Measurements from ENCODE around the gene FDXACB1. TPM values are rescaled to one million over a fixed set of nuclear protein-coding genes. Genes with fewer than 3 reads are reported as not detected.

FDXACB1 gene
- total and polyA plus RNA-seq, 7 donors, result 0.54 to 2.1 (median 1.2) TPM

- WGBS, 2 donors, result 14 to 40% methylated on average over 6 of the region's 6 CpGs
- H3K27ac ChIP-seq, result peak overlapping the region; percentile 89 to 97 (median 92)
- H3K4me3 ChIP-seq, result peak overlapping the region; percentile 44 to 65 (median 58)
- H3K36me3 ChIP-seq, result peaks cover 0 to 18% (median 0%) of the 10 kb centered on the region in 4 donors
- no peak for DNase-seq
- no peaks in the 10 kb centered on the region for H3K27me3 ChIP-seq
- intact Hi-C loops (cut with DNase I), result loop anchor here (1.0 to 5.0 kb wide), 6 partner anchors 33 to 208 kb away; partner anchors contain the start of genes DIXDC1, DLAT, HSPB2 and SDHD
- H3K9me3 ChIP-seq, result no peaks in the 10 kb centered on the region
- TF ChIP-seq POLR2AphosphoS5 (IDR thresholded peaks at IDR 0.05) (no peak), EP300 (IDR thresholded peaks at IDR 0.05) (no peak), POLR2A (IDR thresholded peaks at IDR 0.05) (no peak), CTCF (IDR thresholded peaks at IDR 0.05) (no peak)
- H3K4me1 ChIP-seq, result peaks cover 0 to 14% (median 10%) of the 10 kb centered on the region in 4 donors
These were observed 634 bp upstream of the FDXACB1 start for GRCh38 chr11:111879637-111879960.

- intact Hi-C loops (cut with DNase I), result loop anchor here (2.0 to 5.0 kb wide), 4 partner anchors 48 to 209 kb away; partner anchors contain the start of genes DIXDC1, SDHD and TIMM8B
These were observed 548 bp downstream of the FDXACB1 start for GRCh38 chr11:111878385-111878848.

GRCh38 chr11:111871693-111872161 lies 7.2 kb downstream of the FDXACB1 start:
- TF ChIP-seq POLR2A (IDR thresholded peaks at IDR 0.05) (no peak), POLR2AphosphoS5 (IDR thresholded peaks at IDR 0.05) (no peak), CTCF (IDR thresholded peaks at IDR 0.05) (no peak), EP300 (IDR thresholded peaks at IDR 0.05) (no peak)
- no peak for DNase-seq
- WGBS, 2 donors, result 53 to 66% methylated on average over 5 of the region's 5 CpGs
- intact Hi-C loops (cut with DNase I), result no loop called here
- H3K4me1 ChIP-seq, result peaks cover 0 to 22% (median 9%) of the 10 kb centered on the region in 4 donors
- peaks cover 0 to 29% (median 6%) of the 10 kb centered on the region in 4 donors for H3K36me3 ChIP-seq
- peak overlapping the region; percentile 64 to 90 (median 88) for H3K4me3 ChIP-seq
- no peaks in the 10 kb centered on the region for H3K9me3 ChIP-seq
- peak overlapping the region; percentile 83 to 96 (median 93) for H3K27ac ChIP-seq
- no peaks in the 10 kb centered on the region for H3K27me3 ChIP-seq

More at GRCh38 chr11:111878385-111878848, 548 bp downstream of the FDXACB1 start:
- peak overlapping the region; percentile 44 to 65 (median 58) for H3K4me3 ChIP-seq
- H3K4me1 ChIP-seq, result peaks cover 0 to 14% (median 10%) of the 10 kb centered on the region in 4 donors
- no peak for DNase-seq
- H3K36me3 ChIP-seq, result peaks cover 0 to 9% (median 0%) of the 10 kb centered on the region in 4 donors
- 0 to 1% methylated on average over 13 of the region's 13 CpGs for WGBS, 2 donors
- no peaks in the 10 kb centered on the region for H3K27me3 ChIP-seq
- H3K9me3 ChIP-seq, result no peaks in the 10 kb centered on the region
- TF ChIP-seq CTCF (IDR thresholded peaks at IDR 0.05), result no peak
- no peak for TF ChIP-seq POLR2A (IDR thresholded peaks at IDR 0.05)
- TF ChIP-seq POLR2AphosphoS5 (IDR thresholded peaks at IDR 0.05), result no peak
- no peak for TF ChIP-seq EP300 (IDR thresholded peaks at IDR 0.05)
- peak overlapping the region; percentile 89 to 97 (median 92) for H3K27ac ChIP-seq

- no peaks in the 10 kb centered on the region for H3K27me3 ChIP-seq
- intact Hi-C loops (cut with DNase I), result no loop called here
- peaks cover 0 to 36% (median 6%) of the 10 kb centered on the region in 4 donors for H3K36me3 ChIP-seq
- 0% methylated on average over 51 of the region's 51 CpGs for WGBS, 2 donors
- peaks cover 0 to 22% (median 9%) of the 10 kb centered on the region in 4 donors for H3K4me1 ChIP-seq
- TF ChIP-seq POLR2AphosphoS5 (IDR thresholded peaks at IDR 0.05) (peak; percentile 33 to 79 (median 65)), POLR2A (IDR thresholded peaks at IDR 0.05) (no peak), EP300 (IDR thresholded peaks at IDR 0.05) (peak in 1 of 4 donors; percentile 57), CTCF (IDR thresholded peaks at IDR 0.05) (peak in 3 of 4 experiments; percentile 18 to 59 (median 48))
- peak within 1 kb of the TSS; percentile 64 to 90 (median 88) for H3K4me3 ChIP-seq
- H3K9me3 ChIP-seq, result no peaks in the 10 kb centered on the region
- H3K27ac ChIP-seq, result peak within 1 kb of the TSS; percentile 83 to 96 (median 93)
- DNase-seq, result peak; percentile 90
These were observed 7.9 kb downstream of the FDXACB1 start, which contains the start of gene ALG9 for GRCh38 chr11:111870886-111871692. TSS of gene ALG9 (minus strand) at chr11:111871581. CDS start at chr11:111871482, 99 bp downstream.

Measured in sigmoid colon (tissue), 7 donors.